NOMO-1 treated with DMSO at 0.1 percent for 48 hours (cell line): Measurements from ENCODE around the gene MPHOSPH9.
"Not testable (repeated sequence)": the region's sequence is repeated elsewhere in the genome, so short reads cannot be mapped to it uniquely, and the experiment has no call there.

ENCODE experiments used
- DNase-seq: peaks from one replicate; lab custom pipeline; 2025; ENCODE audit not compliant: unreplicated experiment; lab: John Stamatoyannopoulos, UW

Gene MPHOSPH9

GRCh38 chr12:123231931-123232330, 1.0 kb downstream of the MPHOSPH9 start:
- no peak for DNase-seq

- no peak for DNase-seq
Measured at GRCh38 chr12:123229051-123229450, 3.9 kb downstream of the MPHOSPH9 start.

DNA sequence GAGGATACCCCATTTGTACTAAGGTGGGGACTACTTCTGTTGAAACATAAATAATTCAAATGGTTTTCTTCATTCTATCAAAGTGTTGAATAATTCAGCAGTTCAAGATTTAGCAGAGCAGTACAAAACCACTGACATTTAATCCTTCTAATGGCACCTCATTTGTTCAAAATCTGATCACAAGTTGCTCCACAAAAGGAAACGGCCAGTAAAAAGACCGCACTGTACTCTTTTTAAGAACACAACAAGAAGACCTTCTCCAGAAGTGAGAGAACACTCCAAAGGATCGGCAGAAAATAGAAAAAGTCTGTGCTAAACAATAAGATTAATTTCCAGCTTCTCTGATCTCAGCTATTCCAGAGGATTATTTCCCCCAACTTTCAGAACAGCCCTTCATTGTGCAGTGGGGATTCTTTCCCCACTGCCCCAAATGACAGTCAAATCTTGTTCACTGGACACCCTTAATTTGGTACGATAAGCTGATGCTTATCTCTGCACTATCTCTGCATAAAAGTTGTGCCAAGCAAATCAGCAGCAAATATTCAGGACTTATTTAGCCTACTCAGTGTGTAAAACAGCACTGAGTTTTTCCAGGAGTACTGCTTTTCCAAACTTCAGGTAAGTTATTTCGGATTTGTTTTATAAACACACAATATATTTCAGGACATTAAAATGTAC, 5.2 kb downstream of the MPHOSPH9 start:
- no peak for DNase-seq

- DNase-seq: no peak
Measured at GRCh38 chr12:123225443-123225842, 7.5 kb downstream of the MPHOSPH9 start.

- DNase-seq: no peak
Measured at GRCh38 chr12:123223241-123223668, 9.7 kb downstream of the MPHOSPH9 start.

DNA sequence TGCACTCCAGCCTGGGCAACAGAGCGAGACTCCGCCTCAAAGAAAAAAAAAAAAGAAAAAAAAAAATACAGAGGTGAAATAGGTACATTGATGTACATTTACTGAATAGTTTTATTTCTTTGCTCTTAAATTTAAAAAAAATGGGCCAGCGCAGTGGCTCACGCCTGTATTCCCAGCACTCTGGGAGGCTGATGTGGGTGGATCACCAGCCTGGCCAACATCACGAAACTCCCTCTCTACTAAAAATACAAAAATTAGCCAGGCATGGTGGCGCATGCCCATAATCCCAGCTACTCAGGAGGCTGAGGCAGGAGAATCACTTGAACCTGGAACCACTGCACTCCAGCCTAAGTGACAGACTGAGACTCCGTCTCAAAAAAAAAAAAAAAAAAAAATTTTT, 25.1 kb downstream of the MPHOSPH9 start:
- not testable (repeated sequence) for DNase-seq

GRCh38 chr12:123206794-123207193, 26.1 kb downstream of the MPHOSPH9 start:
- DNase-seq: not testable (repeated sequence)

DNA sequence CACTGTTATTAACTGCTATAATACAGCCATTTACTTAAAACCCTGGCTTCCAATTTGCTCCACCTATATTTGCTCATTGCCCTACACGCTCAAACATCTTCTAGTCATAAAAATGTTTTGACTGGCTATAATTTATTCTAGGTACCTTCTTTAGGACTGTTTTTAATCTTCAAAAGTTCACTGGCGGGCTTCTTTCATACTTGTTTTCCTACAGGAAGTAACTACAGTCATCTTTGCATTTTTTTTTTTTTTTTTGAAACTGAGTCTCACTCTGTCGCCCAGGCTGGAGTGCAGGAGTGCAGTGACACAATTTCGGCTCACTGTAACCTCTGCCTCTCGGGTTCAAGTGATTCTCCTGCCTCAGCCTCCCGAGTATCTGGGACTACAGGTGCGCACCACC, 32.5 kb downstream of the MPHOSPH9 start:
- no peak for DNase-seq

- DNase-seq: no peak
Measured at GRCh38 chr12:123199936-123200335, 33.0 kb downstream of the MPHOSPH9 start.

GRCh38 chr12:123187637-123188036, 45.3 kb downstream of the MPHOSPH9 start:
- no peak for DNase-seq

DNA sequence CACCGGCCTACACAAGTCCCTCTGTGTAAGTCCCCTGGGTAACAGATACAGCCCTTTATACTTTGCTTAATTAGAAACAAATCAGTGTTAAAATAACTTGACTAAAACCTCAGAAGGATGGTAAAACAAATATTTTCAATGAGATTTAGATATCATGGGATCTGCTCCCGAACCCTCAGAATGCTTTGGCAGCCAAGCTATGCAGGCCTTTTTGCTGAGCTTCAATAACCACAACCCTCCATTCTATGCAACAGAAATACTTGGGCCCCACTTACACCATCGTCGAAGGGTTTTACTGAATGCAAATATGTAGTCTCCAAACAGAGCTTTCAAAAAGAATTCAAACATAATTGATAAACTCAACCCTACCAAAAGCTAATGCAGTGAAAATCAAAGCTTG, 52.8 kb downstream of the MPHOSPH9 start:
- no peak for DNase-seq

DNA sequence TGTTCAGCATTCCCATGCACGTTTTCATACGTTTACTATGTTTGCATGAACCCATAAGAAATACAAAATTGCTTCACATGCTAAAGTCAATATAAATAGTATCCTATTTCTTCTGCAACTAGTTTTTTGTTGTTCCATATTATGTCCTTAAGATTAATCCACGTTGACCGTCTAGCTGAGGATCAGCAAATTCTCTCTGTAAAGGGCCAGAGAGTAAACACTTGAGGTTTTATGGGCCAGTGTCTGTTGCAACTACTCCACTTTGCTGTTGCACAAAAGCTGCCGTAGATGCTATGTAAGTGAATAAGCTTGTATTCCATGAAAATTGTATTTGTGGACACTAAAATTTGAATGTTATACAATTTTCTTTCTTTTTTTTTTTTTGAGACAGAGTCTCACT, 61.0 kb downstream of the MPHOSPH9 start:
- DNase-seq: no peak

GRCh38 chr12:123167329-123167728, 65.6 kb downstream of the MPHOSPH9 start:
- DNase-seq: no peak

GRCh38 chr12:123165537-123165936, 67.4 kb downstream of the MPHOSPH9 start:
- no peak for DNase-seq

- no peak for DNase-seq
Measured at GRCh38 chr12:123164710-123165261, 68.2 kb downstream of the MPHOSPH9 start.

DNA sequence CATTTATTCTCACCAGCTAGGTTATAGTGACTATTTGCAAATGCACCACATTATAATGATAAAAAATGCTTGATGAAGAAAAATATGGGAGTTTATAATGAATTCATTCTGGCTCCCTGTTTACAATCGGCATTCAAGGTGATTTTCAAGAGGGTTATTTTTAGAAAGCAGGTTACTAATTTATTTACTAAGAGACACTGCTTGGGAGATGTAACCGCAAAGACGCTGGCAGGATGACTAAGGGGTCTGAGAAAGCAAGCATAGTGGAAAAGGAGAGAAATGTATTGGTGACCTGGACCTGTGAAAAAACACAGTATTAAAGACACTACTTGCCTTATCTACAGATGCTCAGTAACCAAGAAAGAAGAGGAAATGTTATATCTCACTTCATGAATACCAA, 68.7 kb downstream of the MPHOSPH9 start:
- no peak for DNase-seq

DNA sequence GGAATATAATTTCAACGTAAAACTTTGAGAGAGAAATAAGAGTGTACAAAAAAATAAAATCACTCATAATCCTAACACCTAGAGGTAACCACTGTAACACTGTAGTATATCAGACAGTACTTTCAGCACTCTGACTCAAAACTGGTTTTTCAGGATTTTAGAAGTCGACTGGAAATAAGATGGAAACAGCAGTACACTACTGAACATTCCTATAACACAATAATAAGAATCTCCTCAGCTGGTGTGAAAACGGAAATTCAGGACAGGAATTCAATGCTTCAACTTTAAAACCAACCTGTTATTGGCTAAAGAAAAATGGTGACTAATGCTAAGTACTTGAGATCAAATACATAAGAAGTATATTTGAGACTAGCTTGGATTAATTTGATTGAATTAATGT, 69.7 kb downstream of the MPHOSPH9 start:
- DNase-seq: no peak

DNA sequence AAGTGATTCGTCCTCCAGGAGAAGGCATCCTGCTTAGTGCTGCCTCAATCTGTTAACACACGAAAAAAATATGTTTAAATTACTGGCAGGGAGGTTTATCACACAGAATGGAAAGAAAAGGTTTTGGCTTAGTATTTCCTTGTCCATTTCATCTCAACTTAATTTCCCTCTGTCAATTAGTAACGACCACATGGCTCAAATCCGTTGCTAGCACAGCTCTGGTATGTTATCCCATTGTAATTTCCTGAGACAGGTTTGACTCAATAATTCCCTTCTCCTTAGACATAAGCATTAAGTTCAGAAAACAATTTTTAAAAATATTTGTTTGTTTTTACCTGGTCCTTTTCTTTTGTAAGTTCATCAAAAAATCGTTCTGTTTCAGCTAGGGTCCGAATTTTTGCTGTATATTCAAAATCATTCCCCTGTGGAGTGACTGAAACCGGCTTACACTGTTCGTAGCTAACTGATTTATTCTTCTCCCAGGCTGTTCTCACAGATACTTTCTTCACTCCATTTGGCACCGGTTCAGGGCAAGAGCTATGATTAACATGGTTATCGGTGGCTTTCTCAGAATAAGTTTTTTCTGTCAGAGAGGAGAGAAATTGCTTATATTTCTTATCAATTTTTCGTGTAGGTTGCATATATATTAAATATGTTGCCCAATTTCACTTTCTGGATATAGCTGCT, 72.0 kb downstream of the MPHOSPH9 start:
- no peak for DNase-seq

GRCh38 chr12:123153906-123154305, 79.0 kb downstream of the MPHOSPH9 start:
- DNase-seq: no peak

GRCh38 chr12:123152833-123153232, 80.1 kb downstream of the MPHOSPH9 start:
- DNase-seq: no peak

DNA sequence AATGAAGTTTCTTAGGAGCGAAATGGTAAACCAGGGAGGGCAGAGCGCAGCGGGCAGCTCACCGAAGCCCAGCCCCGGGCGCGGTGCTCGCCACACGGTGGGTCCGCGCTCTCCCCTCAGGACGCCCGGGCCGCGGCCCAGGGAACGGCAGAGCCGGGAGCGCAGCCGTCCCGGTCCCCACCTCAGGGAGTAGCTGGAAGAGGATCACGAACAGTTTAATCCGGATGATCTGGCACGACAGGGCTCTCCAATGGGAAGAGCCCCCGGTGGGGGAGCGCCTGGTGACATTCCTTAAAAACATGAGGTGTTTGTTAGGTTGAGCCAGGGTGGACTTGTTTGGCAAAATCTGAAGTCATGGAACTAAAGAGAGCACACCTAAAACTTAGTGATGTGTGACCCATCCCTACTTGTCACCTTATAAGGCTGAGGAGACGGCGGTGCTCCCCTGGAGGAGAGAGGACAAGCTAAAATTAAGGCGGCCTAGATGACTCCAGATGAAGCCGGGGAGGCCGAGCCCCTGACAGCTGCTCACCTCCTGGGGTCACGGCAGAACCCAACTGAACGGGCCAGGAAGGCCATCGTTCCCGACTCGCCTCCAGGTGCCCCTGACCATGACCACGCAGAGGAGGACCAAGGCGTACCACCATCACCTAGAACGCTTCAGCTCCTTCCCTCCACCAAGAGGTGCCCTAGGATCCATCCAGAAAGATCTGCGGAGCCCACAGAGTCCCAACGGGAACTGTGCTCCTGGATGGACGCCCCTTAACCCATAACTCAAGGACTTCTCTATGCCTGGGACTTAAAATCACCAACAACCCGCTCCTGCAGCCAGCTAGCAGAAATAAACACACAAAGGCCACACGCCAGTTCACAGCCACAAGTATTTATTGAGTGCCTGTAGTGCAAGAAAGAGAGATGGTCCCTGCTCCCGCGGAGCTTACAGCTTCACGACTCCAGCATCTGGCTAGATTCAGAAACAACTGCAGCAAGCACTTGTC, 81.2 kb downstream of the MPHOSPH9 start:
- no peak for DNase-seq
